Breast epithelium (tissue), 3 donors: ENCODE results near the gene SCT.

Experiments
- POLR2A ChIP-seq: fragments of 450-650 bp; IDR thresholded peaks from one replicate; pipeline ENCODE4 v1.6.1; 2016; ENCODE audit warnings: antibody characterized with exemption, mild to moderate bottlenecking, moderate library complexity
- POLR2AphosphoS5 ChIP-seq, 3 donors: sonication (generic); formaldehyde crosslinking; IDR thresholded peaks; one replicate each; pipeline ENCODE4 v1.6.1; 2017; ENCODE audit warnings: antibody characterized with exemption in 3 of 3
- TF ChIP-seq, protein P1 (sequence below), 3 donors: fragments of 450-650 bp; IDR thresholded peaks; one replicate each; pipeline ENCODE4 v1.5.1; 2016 to 2017; ENCODE audit warnings: antibody characterized with exemption in 3 of 3, mild to moderate bottlenecking in 3 of 3, moderate library complexity in 3 of 3

DNA sequence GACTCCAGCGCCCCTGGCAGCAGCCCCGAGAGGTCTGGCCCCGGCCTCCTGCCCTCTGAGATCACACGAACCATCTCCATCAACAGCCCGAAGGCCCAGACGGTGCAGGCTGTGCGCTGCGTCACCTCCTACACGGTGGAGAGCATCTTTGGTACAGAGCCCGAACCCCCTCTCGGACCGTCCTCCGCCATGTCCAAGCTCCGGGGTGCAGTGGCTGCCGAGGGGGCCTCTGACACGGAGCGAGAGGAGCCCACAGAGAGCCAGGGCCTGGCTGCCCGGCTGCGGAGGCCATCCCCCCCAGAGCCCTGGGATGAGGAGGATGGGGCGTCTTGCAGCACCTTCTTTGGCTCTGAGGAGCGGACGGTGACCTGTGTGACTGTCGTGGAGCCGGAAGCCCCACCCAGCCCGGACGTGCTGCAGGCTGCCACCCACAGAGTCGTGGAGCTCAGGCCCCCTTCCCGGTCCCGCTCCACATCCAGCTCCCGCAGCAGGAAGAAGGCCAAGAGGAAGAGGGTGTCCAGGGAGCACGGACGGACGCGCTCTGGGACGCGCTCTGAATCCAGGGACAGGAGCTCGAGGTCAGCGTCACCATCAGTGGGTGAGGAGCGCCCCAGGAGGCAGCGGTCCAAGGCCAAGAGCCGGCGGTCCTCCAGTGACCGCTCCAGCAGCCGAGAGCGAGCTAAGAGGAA, 18.9 kb downstream of the SCT start:
- TF ChIP-seq, protein P1, sequence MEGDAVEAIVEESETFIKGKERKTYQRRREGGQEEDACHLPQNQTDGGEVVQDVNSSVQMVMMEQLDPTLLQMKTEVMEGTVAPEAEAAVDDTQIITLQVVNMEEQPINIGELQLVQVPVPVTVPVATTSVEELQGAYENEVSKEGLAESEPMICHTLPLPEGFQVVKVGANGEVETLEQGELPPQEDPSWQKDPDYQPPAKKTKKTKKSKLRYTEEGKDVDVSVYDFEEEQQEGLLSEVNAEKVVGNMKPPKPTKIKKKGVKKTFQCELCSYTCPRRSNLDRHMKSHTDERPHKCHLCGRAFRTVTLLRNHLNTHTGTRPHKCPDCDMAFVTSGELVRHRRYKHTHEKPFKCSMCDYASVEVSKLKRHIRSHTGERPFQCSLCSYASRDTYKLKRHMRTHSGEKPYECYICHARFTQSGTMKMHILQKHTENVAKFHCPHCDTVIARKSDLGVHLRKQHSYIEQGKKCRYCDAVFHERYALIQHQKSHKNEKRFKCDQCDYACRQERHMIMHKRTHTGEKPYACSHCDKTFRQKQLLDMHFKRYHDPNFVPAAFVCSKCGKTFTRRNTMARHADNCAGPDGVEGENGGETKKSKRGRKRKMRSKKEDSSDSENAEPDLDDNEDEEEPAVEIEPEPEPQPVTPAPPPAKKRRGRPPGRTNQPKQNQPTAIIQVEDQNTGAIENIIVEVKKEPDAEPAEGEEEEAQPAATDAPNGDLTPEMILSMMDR (IDR thresholded peaks at IDR 0.05): no peak
- TF ChIP-seq POLR2AphosphoS5 (IDR thresholded peaks at IDR 0.05) (no peak), POLR2A (no peak)
